PFSK-1 (cell line): ENCODE results near the gene PAOX.

Experiments used
- FOXP2 ChIP-seq: optimal IDR thresholded peaks from 2 replicates; pipeline ENCODE3; 2011; ENCODE audit warnings: borderline replicate concordance, control low read depth, inconsistent platforms; ENCODE audit not compliant: insufficient read depth; ENCODE audit errors: extremely low read length, extremely low read depth
- POLR2AphosphoS5 ChIP-seq: IDR thresholded peaks from 2 replicates; pipeline ENCODE4 v1.6.1; 2012; ENCODE audit warnings: low read depth, mild to moderate bottlenecking, control low read depth, low read length, moderate library complexity
- REST ChIP-seq, 2 experiments: IDR thresholded peaks; 2 replicates each; pipeline versions ENCODE4 v1.6.1 to v1.8.0; 2011 to 2012; ENCODE audit warnings: low read depth in 2 of 2, low read length in 2 of 2, control low read depth in 1 of 2, inconsistent platforms in 1 of 2, mild to moderate bottlenecking in 1 of 2, moderate library complexity in 1 of 2; ENCODE audit not compliant: insufficient read depth in 1 of 2
- SIN3A ChIP-seq: IDR thresholded peaks from 2 replicates; pipeline ENCODE4 v1.6.1; 2012; ENCODE audit warnings: mild to moderate bottlenecking, low read length, moderate library complexity, borderline replicate concordance; ENCODE audit not compliant: insufficient read depth
- TAF1 ChIP-seq: IDR thresholded peaks from 2 replicates; pipeline ENCODE4 v1.6.1; 2012; ENCODE audit warnings: low read length, control low read depth, borderline replicate concordance; ENCODE audit not compliant: insufficient read depth

DNA sequence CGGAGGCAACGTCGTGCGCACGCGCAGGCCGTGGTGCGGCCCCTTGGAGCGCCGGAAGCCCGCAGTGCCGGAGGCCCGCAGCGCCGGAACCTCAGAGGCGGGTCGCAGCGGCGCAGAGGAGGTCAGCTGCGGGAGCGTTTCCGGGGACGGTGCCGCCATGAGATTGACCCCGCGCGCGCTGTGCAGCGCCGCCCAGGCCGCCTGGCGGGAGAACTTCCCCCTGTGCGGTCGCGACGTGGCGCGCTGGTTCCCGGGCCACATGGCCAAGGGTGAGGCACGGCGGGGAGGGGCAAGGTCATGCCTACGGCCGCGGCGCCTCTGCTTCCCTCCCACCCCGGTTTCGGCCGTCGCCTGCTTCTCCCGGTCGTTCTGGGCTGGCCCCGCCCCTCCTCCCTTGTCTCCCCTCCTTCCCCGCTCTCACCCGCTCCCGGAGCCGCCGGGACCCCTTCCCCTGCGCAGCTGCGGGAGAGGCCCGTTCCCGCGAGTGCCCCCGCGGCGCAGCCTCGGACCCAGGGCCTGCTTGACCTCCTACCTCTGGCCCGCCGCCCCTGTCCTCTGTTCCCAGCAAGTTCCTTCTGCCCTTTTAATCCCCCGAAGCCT, 15.1 kb downstream of the PAOX start, which contains the start of gene MTG1:
- TF ChIP-seq FOXP2 (peak; percentile 52), POLR2AphosphoS5 (peak; percentile 92), TAF1 (peak; percentile 75), REST (IDR thresholded peaks at IDR 0.05; ENCODE audit: insufficient read depth in 1 of 2, low read depth in 2 of 2, low read length in 2 of 2) (no peak), SIN3A (no peak)
